GM18519 (cell line): ENCODE measurements around the gene TRPM4.
"Not testable (repeated sequence)": the region's sequence is repeated elsewhere in the genome, so short reads cannot be mapped to it uniquely, and the experiment has no call there.

ENCODE experiments used
- ATAC-seq: cut with Tn5 transposase; IDR thresholded peaks from one replicate; pipeline ENCODE4 v1.9.1; 2021; ENCODE audit warnings: mild to moderate bottlenecking, moderate library complexity; ENCODE audit not compliant: unreplicated experiment, low FRiP score

The TRPM4 gene

DNA sequence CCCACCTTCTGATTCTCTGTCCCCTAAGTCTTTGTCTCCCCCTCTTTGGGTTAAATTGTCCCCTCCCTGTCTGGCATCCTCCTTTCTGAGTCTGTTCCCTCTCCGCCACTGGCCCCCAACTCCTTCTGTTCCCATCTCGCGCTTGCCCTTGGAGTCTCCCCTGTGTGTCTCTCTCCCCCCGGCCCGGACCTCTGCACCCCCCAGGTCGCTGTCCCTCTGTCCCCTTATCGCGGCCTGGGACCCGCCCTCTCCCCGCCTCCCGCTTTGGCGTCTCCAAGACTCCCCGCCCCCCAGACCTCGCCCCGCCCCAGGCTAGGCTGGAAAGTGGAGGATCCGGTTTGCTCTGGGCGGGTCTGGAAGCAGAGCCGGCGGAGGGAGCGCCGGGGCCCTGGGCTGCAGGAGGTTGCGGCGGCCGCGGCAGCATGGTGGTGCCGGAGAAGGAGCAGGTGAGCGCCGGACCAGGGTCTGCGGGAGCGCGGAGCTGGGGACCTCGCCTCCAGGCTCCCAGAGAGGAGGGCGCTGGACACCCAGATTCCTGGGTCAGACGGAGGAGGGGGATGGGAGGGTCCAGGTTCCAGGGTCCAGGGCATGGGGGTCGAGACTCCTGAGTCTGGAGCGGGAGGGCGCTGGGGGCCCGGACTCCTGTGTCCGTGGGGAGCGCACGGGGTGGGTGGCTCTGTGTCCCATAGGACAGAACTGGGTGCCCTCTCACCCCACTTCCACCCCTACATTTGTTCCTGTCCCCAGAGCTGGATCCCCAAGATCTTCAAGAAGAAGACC, at the start of gene TRPM4:
Gene TRPM4 (plus strand): TSS at position 348 of the 780 bp plus-strand sequence. CDS start 75 bp downstream, at position 423.
- no peak for ATAC-seq

- ATAC-seq, result no peak
Observed at GRCh38 chr19:49109051-49109450, 48.5 kb upstream of the TRPM4 start.

GRCh38 chr19:49109569-49110233, 47.9 kb upstream of the TRPM4 start:
- ATAC-seq, result no peak

- no peak for ATAC-seq
Observed at GRCh38 chr19:49110567-49110966, 47.0 kb upstream of the TRPM4 start.

- no peak for ATAC-seq
Observed at GRCh38 chr19:49111218-49111998, 46.2 kb upstream of the TRPM4 start.

- ATAC-seq, result peak; percentile 43
Observed at GRCh38 chr19:49113762-49114629, 43.6 kb upstream of the TRPM4 start, which contains the start of gene LIN7B. TSS of gene LIN7B (plus strand) at chr19:49114370. CDS start at chr19:49114405, 35 bp downstream.

DNA sequence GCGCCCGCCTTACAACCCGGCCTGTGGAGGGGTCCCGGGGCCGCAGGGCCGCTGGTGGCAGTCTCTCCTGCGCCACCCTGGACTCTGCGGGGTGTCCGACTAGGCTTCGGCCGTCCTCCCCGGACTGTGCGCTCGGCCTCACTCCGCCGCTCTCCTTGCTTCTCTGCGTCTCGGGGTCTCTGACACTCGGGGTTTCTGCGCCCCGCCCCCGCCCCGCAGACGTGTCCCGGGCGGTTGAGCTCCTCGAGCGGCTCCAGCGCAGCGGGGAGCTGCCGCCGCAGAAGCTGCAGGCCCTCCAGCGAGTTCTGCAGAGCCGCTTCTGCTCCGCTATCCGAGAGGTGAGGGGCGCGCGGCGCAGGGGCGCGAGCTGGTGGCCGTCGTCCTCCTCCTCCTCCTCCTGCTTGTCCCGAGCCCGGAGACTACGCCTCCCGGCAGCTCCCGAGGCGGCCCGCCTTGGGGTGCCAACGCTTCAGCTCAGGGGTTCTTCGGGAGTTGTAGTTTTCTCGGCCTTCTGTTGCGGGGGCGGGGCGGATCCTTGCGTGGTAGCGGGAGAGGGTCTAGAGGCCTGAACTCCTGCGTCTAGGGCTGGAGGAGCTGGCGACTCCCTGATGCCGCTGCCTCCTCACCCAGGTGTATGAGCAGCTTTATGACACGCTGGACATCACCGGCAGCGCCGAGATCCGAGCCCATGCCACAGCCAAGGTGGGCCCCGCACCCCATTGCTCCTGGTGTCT, 42.8 kb upstream of the TRPM4 start:
- no peak for ATAC-seq

DNA sequence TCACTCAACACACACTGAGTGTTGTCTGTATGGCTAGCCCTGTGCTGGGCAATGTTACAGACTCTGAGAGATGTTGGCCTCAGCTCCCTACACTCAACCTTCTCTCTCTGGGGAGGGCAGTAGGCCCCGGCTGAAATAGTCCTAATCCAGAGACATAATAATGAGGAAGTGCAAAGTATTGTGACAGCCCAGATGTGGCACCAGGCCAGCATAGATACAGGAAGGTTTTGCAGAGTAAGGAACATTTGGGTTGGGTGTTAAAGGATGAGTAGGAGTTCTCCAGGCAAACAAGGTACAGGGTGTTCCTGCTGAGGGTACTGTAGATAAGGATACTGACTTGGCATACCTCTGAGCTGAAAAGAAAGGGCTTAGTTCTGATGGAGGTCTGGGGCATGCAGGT, 41.0 kb upstream of the TRPM4 start:
- no peak for ATAC-seq

GRCh38 chr19:49117677-49118564, 39.7 kb upstream of the TRPM4 start:
- no peak for ATAC-seq

DNA sequence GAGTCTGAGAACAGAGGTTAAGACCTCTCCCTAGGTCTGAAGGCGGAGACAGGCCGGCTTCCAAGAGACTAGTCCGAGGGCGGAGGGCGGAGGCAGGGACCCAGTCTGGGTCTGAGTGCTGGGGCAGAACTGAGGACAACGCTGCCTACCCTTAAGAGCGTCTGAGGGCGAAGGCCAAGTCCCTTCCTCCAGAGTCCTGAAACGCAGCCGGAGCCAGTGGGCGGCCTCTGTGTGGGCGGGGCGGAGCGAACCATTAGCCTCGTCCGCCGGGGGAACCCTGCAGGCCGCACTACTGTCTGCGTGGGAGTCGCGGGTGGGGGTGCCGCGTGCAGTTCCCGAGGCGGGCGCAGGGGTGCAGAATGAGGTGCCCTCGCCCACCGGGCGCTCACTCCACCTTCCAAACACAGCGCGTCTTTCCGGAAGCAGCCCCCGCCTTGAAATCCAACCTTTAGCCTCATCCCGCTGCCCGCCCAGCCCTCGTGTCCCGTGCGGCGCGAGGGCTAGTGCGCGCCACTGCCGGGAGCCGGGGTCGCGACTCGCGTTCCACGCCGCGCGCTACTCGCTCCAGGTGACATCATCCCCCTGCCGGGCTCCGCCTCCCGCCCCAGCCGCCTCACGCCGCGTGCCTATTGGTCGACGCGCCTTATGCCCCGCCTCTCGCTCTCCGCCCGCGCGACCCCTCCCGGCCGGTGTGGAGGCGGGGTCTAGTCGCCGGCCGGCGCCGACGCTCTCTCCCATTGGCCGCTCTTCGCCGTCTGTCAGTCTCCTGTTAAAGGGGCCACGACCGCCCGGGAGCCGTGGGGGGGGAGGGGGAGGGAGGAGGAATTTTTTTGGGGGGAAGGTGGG, 38.8 kb upstream of the TRPM4 start, which contains the start of gene C19orf73:
Gene C19orf73 (minus strand): TSS at position 579 of the 846 bp plus-strand sequence. CDS start 121 bp downstream, at position 458.
- peak; percentile 51 for ATAC-seq

GRCh38 chr19:49119411-49120324, 37.9 kb upstream of the TRPM4 start, which contains the start of gene PPFIA3:
TSS of gene PPFIA3 (plus strand) at chr19:49119544. CDS start at chr19:49127874, 8,330 bp downstream.
- ATAC-seq, result no peak

DNA sequence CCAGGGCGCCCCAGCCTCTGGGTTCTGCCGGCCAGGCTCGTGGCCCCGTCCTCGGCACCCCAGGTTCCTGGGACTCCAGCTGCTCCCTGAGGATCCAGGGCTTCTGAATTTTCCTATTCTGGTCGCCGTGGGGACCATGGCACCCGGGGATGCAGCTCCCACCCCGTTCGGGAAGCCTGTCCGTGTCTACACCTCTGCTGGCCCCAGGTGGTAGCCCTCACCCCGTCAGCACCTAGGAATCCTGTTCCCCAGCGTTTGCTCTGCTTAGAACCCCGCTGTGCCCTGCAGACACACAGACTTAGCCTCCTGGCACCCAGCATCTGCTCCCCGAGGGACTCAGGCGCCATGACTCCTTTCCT, 37.3 kb upstream of the TRPM4 start:
- ATAC-seq, result no peak

DNA sequence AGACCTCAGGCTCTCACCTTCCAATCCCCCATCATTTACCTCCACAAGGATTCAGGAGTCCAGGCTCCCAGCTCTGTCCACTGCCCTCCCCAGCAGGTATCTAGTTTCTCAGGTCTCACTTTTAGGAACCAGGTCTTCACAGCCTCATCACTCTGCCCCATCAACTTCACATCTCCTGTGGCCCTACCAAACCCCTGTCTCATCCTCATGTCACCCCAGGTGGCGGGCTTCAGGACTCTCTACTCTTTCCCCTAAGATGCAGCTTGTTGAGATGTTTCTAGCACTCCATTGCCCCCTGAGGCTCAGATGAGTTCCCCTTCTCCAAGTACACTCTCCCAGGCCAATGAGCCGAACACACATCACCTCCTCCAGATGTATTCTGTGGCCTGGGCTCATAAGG, 36.7 kb upstream of the TRPM4 start:
- ATAC-seq, result no peak

DNA sequence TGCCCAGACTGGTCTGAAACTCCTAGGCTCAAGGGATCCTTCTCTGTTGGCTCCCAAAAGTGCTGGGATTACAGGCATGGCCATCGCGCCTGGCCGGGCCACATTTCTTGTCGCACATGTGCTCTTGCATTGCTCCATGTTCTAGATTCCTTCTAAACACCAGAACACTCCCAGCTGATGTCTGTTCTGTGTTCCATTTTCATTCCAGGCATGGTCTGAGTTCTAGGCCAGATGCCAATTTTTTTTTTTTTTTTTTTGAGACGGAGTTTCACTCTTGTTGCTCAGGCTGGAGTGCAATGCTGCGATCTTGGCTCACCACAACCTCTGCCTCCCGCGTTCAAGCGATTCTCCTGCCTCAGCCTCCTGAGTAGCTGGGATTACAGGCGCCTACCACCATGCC, 35.8 kb upstream of the TRPM4 start:
- not testable (repeated sequence) for ATAC-seq

- ATAC-seq, result not testable (repeated sequence)
Observed at GRCh38 chr19:49123285-49123684, 34.3 kb upstream of the TRPM4 start.

DNA sequence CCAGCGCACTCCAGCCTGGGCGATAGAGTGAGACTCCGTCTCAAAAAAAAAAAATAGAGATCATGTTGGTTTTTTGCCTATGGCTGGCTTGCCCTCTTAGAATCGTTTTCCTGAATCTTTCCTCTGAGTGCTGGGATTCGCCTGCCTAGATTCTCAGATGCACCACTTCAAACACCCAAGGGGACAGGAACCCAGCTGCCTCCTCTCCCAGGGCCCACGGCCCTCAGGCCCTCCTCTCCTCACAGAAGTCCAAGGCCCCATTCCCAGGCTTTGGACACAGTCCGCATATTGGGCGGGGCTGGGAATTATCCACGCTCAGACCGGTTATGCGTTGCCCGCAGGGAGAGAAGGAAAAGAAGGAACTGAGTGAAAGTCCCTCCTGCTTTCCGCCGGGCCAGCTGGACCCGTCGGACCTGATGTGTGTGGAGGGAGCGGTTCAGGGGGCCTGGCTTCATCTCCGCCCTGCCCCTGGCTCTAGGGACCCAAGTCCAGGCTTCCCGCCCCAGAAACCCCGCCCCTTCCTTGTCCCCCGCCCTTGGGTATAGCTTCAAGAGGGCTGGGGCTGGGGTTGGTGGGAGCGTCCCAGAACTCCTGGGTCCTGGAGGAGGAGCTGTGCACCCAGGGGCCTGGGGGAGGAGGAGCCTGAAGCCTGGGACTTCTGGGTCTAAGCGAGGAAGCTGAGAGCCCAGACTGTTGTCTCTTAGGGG, 32.4 kb upstream of the TRPM4 start:
- no peak for ATAC-seq
